Neural crest cell (in vitro differentiated cells): Measurements from ENCODE around the gene MSMB. TPM values are rescaled to one million over a fixed set of nuclear protein-coding genes. Genes with fewer than 3 reads are reported as not detected.

Experiments used
- DNase-seq: peaks from one replicate; pipeline ENCODE4 v3.0.0; 2021; ENCODE audit warnings: low read depth, mixed read lengths, low spot score
- H3K27ac Mint-ChIP-seq: one replicate; pipeline ENCODE4 v1.8.0; 2021; ENCODE audit warnings: mild to moderate bottlenecking, mixed read lengths; ENCODE audit not compliant: unreplicated experiment
- H3K27me3 Mint-ChIP-seq: 2 replicates; pipeline ENCODE4 v1.8.0; 2021; ENCODE audit warnings: low read depth, mild to moderate bottlenecking, mixed read lengths
- H3K36me3 Mint-ChIP-seq: 2 replicates; pipeline ENCODE4 v1.8.0; 2021; ENCODE audit warnings: low read depth, mild to moderate bottlenecking, mixed read lengths
- H3K4me1 Mint-ChIP-seq: 2 replicates; pipeline ENCODE4 v1.8.0; 2021; ENCODE audit warnings: mixed read lengths
- H3K4me3 Mint-ChIP-seq: one replicate; pipeline ENCODE4 v1.8.0; 2021; ENCODE audit warnings: mild to moderate bottlenecking, mixed read lengths
- H3K9me3 Mint-ChIP-seq: 2 replicates; pipeline ENCODE4 v1.8.0; 2021; ENCODE audit warnings: mixed read lengths
- CTCF ChIP-seq: fragments of 200-600 bp; sonication (generic); conservative IDR thresholded peaks from 2 replicates; pipeline ENCODE4 v1.5.0; 2021; ENCODE audit warnings: antibody characterized with exemption, mild to moderate bottlenecking
- total RNA-seq: library from RNA; stranded (reverse); gene quantifications from 2 replicates; pipeline ENCODE4 v1.2.1, GENCODE V29; 2021

Gene MSMB
- total RNA-seq, 1 donor from 2014 or later = not detected

- H3K27me3 Mint-ChIP-seq = peaks cover 3% of the 10 kb centered on the region
- no peak for DNase-seq
- H3K27ac Mint-ChIP-seq = no peak overlapping the region
- H3K4me1 Mint-ChIP-seq = no peaks in the 10 kb centered on the region
- no peak for TF ChIP-seq CTCF
- no peaks in the 10 kb centered on the region for H3K9me3 Mint-ChIP-seq
- no peaks in the 10 kb centered on the region for H3K36me3 Mint-ChIP-seq
- no peak overlapping the region for H3K4me3 Mint-ChIP-seq
Measured at GRCh38 chr10:46074196-46074946, 28.3 kb upstream of the MSMB start.

GRCh38 chr10:46073564-46073963 lies 27.5 kb upstream of the MSMB start:
- H3K27ac Mint-ChIP-seq = no peak overlapping the region
- peaks cover 3% of the 10 kb centered on the region for H3K27me3 Mint-ChIP-seq
- H3K4me3 Mint-ChIP-seq = no peak overlapping the region

GRCh38 chr10:46070749-46071148 lies 24.7 kb upstream of the MSMB start:
- Mint-ChIP-seq H3K27me3 (no peaks in the 10 kb centered on the region), H3K27ac (no peak overlapping the region), H3K9me3 (no peaks in the 10 kb centered on the region), H3K4me1 (no peaks in the 10 kb centered on the region), H3K4me3 (no peak overlapping the region), H3K36me3 (no peaks in the 10 kb centered on the region)
- no peak for TF ChIP-seq CTCF
- DNase-seq = no peak

More at GRCh38 chr10:46073564-46073963, 27.5 kb upstream of the MSMB start:
- Mint-ChIP-seq H3K36me3 (no peaks in the 10 kb centered on the region), H3K9me3 (no peaks in the 10 kb centered on the region), H3K4me1 (no peaks in the 10 kb centered on the region)
- TF ChIP-seq CTCF = no peak
- no peak for DNase-seq

- no peak for TF ChIP-seq CTCF
- no peak for DNase-seq
- Mint-ChIP-seq H3K27ac (no peak overlapping the region), H3K4me3 (no peak overlapping the region), H3K9me3 (no peaks in the 10 kb centered on the region), H3K27me3 (no peaks in the 10 kb centered on the region), H3K4me1 (no peaks in the 10 kb centered on the region), H3K36me3 (no peaks in the 10 kb centered on the region)
Measured at GRCh38 chr10:46069771-46070463, 23.8 kb upstream of the MSMB start.

DNA sequence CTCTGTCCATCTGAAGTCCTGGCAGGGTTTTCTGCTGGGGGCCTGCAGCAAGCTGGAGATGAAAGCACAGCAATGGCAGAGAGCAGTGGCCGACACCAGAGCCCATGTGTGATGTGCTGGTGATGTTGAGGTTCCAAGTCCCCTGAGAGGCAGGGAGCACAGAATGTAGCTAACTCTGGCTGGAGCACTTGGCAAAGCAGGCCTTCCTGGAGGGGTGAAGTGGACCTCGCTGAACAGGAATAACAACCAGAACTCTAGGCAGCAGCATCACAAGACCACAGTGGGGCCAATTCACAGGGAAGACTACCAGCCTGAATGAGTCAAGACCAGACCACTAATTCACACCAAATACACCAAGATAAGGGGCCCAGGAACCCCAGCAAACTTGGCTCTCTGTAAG lies 22.8 kb upstream of the MSMB start:
- H3K4me1 Mint-ChIP-seq = no peaks in the 10 kb centered on the region
- no peaks in the 10 kb centered on the region for H3K36me3 Mint-ChIP-seq
- no peak for DNase-seq
- no peak for TF ChIP-seq CTCF
- no peaks in the 10 kb centered on the region for H3K27me3 Mint-ChIP-seq
- H3K27ac Mint-ChIP-seq = no peak overlapping the region
- H3K9me3 Mint-ChIP-seq = no peaks in the 10 kb centered on the region
- no peak overlapping the region for H3K4me3 Mint-ChIP-seq
